B cell (primary cell): ENCODE measurements around the gene PIGM. TPM values are rescaled to one million over a fixed set of nuclear protein-coding genes. Genes with fewer than 3 reads are reported as not detected.

Source experiments
- ATAC-seq: fragments of 200-7000 bp; cut with Tn5 transposase; one replicate; pipeline ENCODE4 v1.10.0; 2021; ENCODE audit warnings: low read depth, mild to moderate bottlenecking, moderate number of reproducible peaks, moderate library complexity
- CTCF ChIA-PET: fragments of 350-600 bp; sonication (Branson Sonifier 250); formaldehyde crosslinking; loops from one replicate; lab custom pipeline; 2021; ENCODE audit warnings: antibody characterized with exemption, inconsistent platforms; lab: Charles Lee
- POLR2A ChIA-PET: fragments of 350-600 bp; sonication (Branson Sonifier 250); formaldehyde crosslinking; loops from one replicate; lab custom pipeline; 2021; ENCODE audit warnings: antibody characterized with exemption; lab: Charles Lee
- DNase-seq: peaks from one replicate; pipeline ENCODE4 v3.0.0; 2013
- H2AFZ ChIP-seq: 2 replicates; pipeline ENCODE4 v1.6.1; 2012; ENCODE audit warnings: mild to moderate bottlenecking, low read depth, low read length; ENCODE audit not compliant: insufficient read depth, poor library complexity, severe bottlenecking
- H3K27ac ChIP-seq, 2 donors: 1 replicate in 1 of 2; 2 replicates in 1 of 2; pipeline ENCODE4 v1.5.1; 2012 to 2013; ENCODE audit warnings: low read length in 2 of 2, mild to moderate bottlenecking in 2 of 2, moderate library complexity in 1 of 2
- H3K27me3 ChIP-seq, 4 experiments: fragments of 200-600 bp in 1 of 4; sonication (generic) in 1 of 4; replicated peaks in 1 of 4; 1 replicate in 2 of 4; 2 replicates in 2 of 4; pipeline versions ENCODE4 v1.6.1 to v1.7.0; 2013 to 2016; ENCODE audit warnings: low read length in 3 of 4, mild to moderate bottlenecking in 2 of 4, mixed read lengths in 1 of 4, moderate library complexity in 1 of 4; ENCODE audit not compliant: insufficient read depth in 4 of 4, control insufficient read depth in 3 of 4; ENCODE audit errors: control extremely low read depth in 1 of 4
- H3K36me3 ChIP-seq, 2 experiments: replicated peaks in 1 of 2; 1 replicate in 1 of 2; 2 replicates in 1 of 2; pipeline versions ENCODE4 v1.6.1 to v1.7.1; 2013; ENCODE audit warnings: low read length in 1 of 2; ENCODE audit not compliant: insufficient read depth in 2 of 2, control insufficient read depth in 1 of 2; ENCODE audit errors: control extremely low read depth in 1 of 2, extremely low read depth in 1 of 2
- H3K4me1 ChIP-seq, 2 donors: fragments of 200-600 bp in 1 of 2; sonication (generic) in 1 of 2; 1 replicate in 1 of 2; 2 replicates in 1 of 2; pipeline versions ENCODE4 v1.5.1 to v1.6.1; 2013 to 2017; ENCODE audit warnings: low read length in 2 of 2; ENCODE audit not compliant: control insufficient read depth in 2 of 2, insufficient read depth in 2 of 2
- H3K4me2 ChIP-seq: replicated peaks from 2 replicates; pipeline ENCODE3; 2012; ENCODE audit warnings: mild to moderate bottlenecking, low read depth, low read length; ENCODE audit not compliant: poor library complexity, severe bottlenecking
- H3K4me3 ChIP-seq, 5 experiments: fragments of 200-600 bp in 1 of 5; sonication (generic) in 1 of 5; 1 replicate in 3 of 5; 2 replicates in 2 of 5; pipeline versions ENCODE4 v1.5.1 to v1.7.0; 2011 to 2016; ENCODE audit warnings: low read length in 4 of 5, mild to moderate bottlenecking in 4 of 5, low read depth in 2 of 5, control low read depth in 1 of 5, moderate library complexity in 1 of 5; ENCODE audit not compliant: insufficient read depth in 1 of 5; ENCODE audit errors: control extremely low read depth in 1 of 5, extremely low read depth in 1 of 5
- H3K79me2 ChIP-seq: fragments of 200-600 bp; sonication (generic); one replicate; pipeline ENCODE4 v1.6.0; 2016; ENCODE audit warnings: low read length; ENCODE audit not compliant: control insufficient read depth, insufficient read depth
- H3K9ac ChIP-seq: fragments of 200-600 bp; sonication (generic); 2 replicates; pipeline ENCODE4 v1.6.1; 2017; ENCODE audit warnings: mild to moderate bottlenecking, low read length, moderate library complexity
- H3K9me3 ChIP-seq, 3 donors: one replicate each; pipeline versions ENCODE4 v1.6.1 to v1.7.1; 2013; ENCODE audit warnings: low read length in 2 of 3; ENCODE audit not compliant: control insufficient read depth in 2 of 3, insufficient read depth in 1 of 3; ENCODE audit errors: control extremely low read depth in 1 of 3
- H4K20me1 ChIP-seq: 2 replicates; pipeline ENCODE4 v1.6.0; 2012; ENCODE audit warnings: mild to moderate bottlenecking, low read length; ENCODE audit not compliant: insufficient read depth, control insufficient read depth, poor library complexity, severe bottlenecking
- H3K27ac Mint-ChIP-seq: one replicate; pipeline ENCODE4 v1.8.0; 2021; ENCODE audit warnings: mixed read lengths
- H3K27me3 Mint-ChIP-seq: one replicate; pipeline ENCODE4 v1.8.0; 2021; ENCODE audit warnings: mixed read lengths
- H3K4me1 Mint-ChIP-seq: one replicate; pipeline ENCODE4 v1.8.0; 2021; ENCODE audit warnings: mixed read lengths
- H3K4me3 Mint-ChIP-seq: one replicate; pipeline ENCODE4 v1.8.0; 2021; ENCODE audit warnings: mixed read lengths
- H3K9me3 Mint-ChIP-seq: one replicate; pipeline ENCODE4 v1.8.0; 2022; ENCODE audit warnings: mixed read lengths; ENCODE audit not compliant: insufficient read depth
- CTCF ChIP-seq: fragments of 200-600 bp; IDR thresholded peaks from one replicate; pipeline ENCODE4 v1.8.0; 2022; ENCODE audit warnings: antibody characterized with exemption, mild to moderate bottlenecking
- EZH2 ChIP-seq: IDR thresholded peaks from 2 replicates; pipeline ENCODE4 v1.6.1; 2012; ENCODE audit warnings: borderline replicate concordance, low read depth, mild to moderate bottlenecking, moderate library complexity, low read length; ENCODE audit not compliant: insufficient read depth, poor library complexity, severe bottlenecking
- WGBS: methylation state at CpG from one replicate; pipeline ENCODE4 v1.1.5; 2013; ENCODE audit warnings: missing lambda C conversion rate; ENCODE audit not compliant: insufficient coverage; 5-methylcytosine and 5-hydroxymethylcytosine counted together
- intact Hi-C: fragments of 100-400 bp; cut with micrococcal nuclease; formaldehyde crosslinking; loops from one replicate; pipeline ENCODE4 v1.10.0; 2022
- polyA plus RNA-seq: library from polyadenylated mRNA; depleted of rRNA; stranded (reverse); fragments of >200 nt; gene quantifications from 2 replicates; pipeline ENCODE4 v1.2.3, GENCODE V29; 2012
- total RNA-seq, 2 donors: library from RNA; stranded (reverse); fragments of 120-200 nt in 1 of 2; gene quantifications; 1 replicate in 1 of 2; 2 replicates in 1 of 2; pipeline versions ENCODE4 v1.2.3 to v1.2.4, GENCODE V29; 2013 to 2022

The PIGM gene
- total and polyA plus RNA-seq, 2 donors (not counting 1 experiment from before 2014, with no cell fraction given): 1.4 to 7.4 TPM

DNA sequence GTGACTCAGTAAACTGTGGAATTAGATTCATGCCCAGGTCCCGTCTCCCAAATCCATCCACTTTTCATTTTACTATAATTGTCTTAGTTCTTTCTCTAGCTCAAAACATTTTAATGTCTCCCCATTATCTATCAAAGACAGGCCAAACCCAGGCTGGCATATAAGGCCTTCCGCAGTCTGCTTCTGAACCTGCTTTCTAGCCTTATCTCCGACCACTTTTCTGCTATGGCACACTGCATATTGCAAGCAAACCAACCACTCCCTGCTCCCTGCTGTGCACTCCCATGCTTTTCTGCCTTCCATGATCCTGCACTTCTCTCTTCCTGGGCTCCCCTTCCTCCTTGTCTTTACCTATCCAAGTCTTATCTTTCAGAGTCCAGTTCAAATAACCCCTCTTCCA is 17.3 kb upstream of the PIGM start:
- Mint-ChIP-seq H3K9me3 (no peaks in the 10 kb centered on the region), H3K4me1 (peaks cover 12% of the 10 kb centered on the region), H3K27ac (no peak overlapping the region), H3K4me3 (no peak overlapping the region), H3K27me3 (peaks cover 38% of the 10 kb centered on the region)
- no peaks in the 10 kb centered on the region for H3K79me2 ChIP-seq
- H3K9me3 ChIP-seq: no peaks in the 10 kb centered on the region
- H3K27me3 ChIP-seq: peaks cover 0 to 30% (median 19%) of the 10 kb centered on the region in 4 experiments
- CTCF ChIA-PET: interaction anchor here (1.0 to 5.5 kb wide), 3 partner anchors 25 to 35 kb away, joined by 3 to 112 read pairs (median 4); partner anchors contain the start of gene KCNJ9
- no peak overlapping the region for H3K4me2 ChIP-seq
- intact Hi-C loops: no loop called here
- no peak overlapping the region for H3K4me3 ChIP-seq
- WGBS: 84% methylated on average over 3 of the region's 3 CpGs
- H4K20me1 ChIP-seq: no peaks in the 10 kb centered on the region
- POLR2A ChIA-PET: no interaction called here
- H3K9ac ChIP-seq: no peak overlapping the region
- TF ChIP-seq EZH2 (no peak), CTCF (no peak)
- H3K27ac ChIP-seq: no peak overlapping the region
- no peaks in the 10 kb centered on the region for H3K36me3 ChIP-seq
- no peak for DNase-seq
- H2AFZ ChIP-seq: no peak overlapping the region
- ATAC-seq: no peak
- H3K4me1 ChIP-seq: peaks cover 11 to 12% of the 10 kb centered on the region in 2 donors

DNA sequence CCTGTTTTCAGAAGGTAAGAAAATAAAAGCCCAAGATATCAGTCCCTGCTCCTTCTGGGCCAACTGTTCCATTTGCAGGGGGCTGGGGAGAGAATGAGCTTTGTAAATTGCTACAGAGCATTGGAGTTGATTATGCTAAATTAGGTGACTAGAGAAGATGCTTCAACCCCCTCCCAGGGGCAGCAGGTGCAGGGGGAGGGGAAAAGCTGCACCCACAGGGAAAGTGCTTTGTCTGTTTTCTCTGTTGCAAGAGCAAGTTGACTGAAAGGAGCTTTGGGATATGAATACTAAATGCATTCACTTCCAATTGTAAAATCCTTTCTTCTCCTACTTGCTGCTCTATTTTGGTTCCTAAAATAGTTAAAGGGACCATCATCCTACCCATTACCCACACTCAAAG is 16.5 kb upstream of the PIGM start:
- H3K27ac Mint-ChIP-seq: no peak overlapping the region
- no peaks in the 10 kb centered on the region for H4K20me1 ChIP-seq
- no peaks in the 10 kb centered on the region for H3K9me3 ChIP-seq
- ATAC-seq (no peak), DNase-seq (no peak)
- H3K36me3 ChIP-seq: no peaks in the 10 kb centered on the region
- no peaks in the 10 kb centered on the region for H3K9me3 Mint-ChIP-seq
- peaks cover 0 to 24% (median 16%) of the 10 kb centered on the region in 4 experiments for H3K27me3 ChIP-seq
- H2AFZ ChIP-seq: no peak overlapping the region
- H3K4me2 ChIP-seq: no peak overlapping the region
- H3K9ac ChIP-seq: no peak overlapping the region
- H3K27me3 Mint-ChIP-seq: peaks cover 33% of the 10 kb centered on the region
- intact Hi-C loops: no loop called here
- H3K79me2 ChIP-seq: no peaks in the 10 kb centered on the region
- no peak overlapping the region for H3K27ac ChIP-seq
- no peak overlapping the region for H3K4me3 ChIP-seq
- H3K4me1 ChIP-seq: peaks cover 11 to 12% of the 10 kb centered on the region in 2 donors
- ChIA-PET POLR2A (no interaction called here), CTCF (interaction anchor here (1.4 to 5.5 kb wide), 3 partner anchors 30 to 204 kb away, joined by 4 to 112 read pairs (median 6); partner anchors contain the start of gene KCNJ9)
- no peak overlapping the region for H3K4me3 Mint-ChIP-seq
- H3K4me1 Mint-ChIP-seq: peaks cover 12% of the 10 kb centered on the region
- TF ChIP-seq CTCF (no peak), EZH2 (no peak)
